AML-193 (cell line): ENCODE results near the gene NETO1.
A peak's percentile ranks its signal among the peaks of the same experiment; 100 is the strongest.

Experiments
- DNase-seq, 2 experiments: peaks; one replicate each; lab custom pipeline; 2025; lab: John Stamatoyannopoulos, UW

The NETO1 gene, protein sequence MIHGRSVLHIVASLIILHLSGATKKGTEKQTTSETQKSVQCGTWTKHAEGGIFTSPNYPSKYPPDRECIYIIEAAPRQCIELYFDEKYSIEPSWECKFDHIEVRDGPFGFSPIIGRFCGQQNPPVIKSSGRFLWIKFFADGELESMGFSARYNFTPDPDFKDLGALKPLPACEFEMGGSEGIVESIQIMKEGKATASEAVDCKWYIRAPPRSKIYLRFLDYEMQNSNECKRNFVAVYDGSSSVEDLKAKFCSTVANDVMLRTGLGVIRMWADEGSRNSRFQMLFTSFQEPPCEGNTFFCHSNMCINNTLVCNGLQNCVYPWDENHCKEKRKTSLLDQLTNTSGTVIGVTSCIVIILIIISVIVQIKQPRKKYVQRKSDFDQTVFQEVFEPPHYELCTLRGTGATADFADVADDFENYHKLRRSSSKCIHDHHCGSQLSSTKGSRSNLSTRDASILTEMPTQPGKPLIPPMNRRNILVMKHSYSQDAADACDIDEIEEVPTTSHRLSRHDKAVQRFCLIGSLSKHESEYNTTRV

GRCh38 chr18:72867746-72868584, at the start of gene NETO1:
TSS of gene NETO1 (minus strand) at chr18:72867987. CDS start at chr18:72867291, 696 bp downstream.
- no peak for DNase-seq

GRCh38 chr18:72910045-72910444, 42.3 kb upstream of the NETO1 start:
- no peak for DNase-seq

GRCh38 chr18:72908181-72908580, 40.4 kb upstream of the NETO1 start:
- no peak for DNase-seq

GRCh38 chr18:72903033-72903432, 35.2 kb upstream of the NETO1 start:
- no peak for DNase-seq

DNA sequence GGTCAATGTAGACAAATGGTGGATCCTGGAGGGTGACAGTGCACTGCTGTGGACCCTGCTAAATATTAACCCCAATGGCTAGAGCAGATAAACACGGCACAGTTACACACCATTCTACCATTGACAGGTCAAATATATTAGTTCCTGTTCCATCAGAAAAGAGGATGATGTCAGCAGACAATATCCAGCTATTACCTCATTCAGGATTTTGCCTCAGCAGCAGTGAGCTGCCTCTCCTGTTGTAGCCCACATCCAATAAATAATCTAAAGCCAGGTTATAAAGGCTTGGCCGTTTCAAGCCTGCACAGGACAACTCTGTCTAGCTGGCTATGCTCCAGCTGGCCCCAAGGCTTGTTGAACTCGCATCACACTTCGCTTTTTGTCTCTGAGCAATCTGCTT, 31.6 kb upstream of the NETO1 start:
- no peak for DNase-seq

DNA sequence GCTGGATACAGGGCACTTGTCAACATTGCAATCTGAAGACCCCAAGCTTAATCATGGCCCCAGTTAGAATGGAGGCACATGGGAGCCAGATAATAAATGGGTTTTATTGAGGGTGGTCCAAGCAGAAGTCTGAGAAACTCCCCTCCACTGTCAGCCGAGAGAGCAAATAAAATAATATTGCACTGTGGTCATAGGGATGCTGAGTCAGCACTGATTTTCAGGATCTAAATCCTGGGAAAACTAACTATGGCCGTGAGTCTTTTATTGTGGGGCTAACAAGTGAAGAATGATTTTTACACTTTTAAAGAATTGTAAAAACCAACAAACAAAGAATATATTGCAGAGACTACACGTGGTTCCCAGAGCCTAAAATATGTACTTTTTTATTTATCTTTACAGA, 31.1 kb upstream of the NETO1 start:
- no peak for DNase-seq

GRCh38 chr18:72895548-72895947, 27.8 kb upstream of the NETO1 start:
- no peak for DNase-seq

GRCh38 chr18:72878561-72878960, 10.8 kb upstream of the NETO1 start:
- DNase-seq = no peak

DNA sequence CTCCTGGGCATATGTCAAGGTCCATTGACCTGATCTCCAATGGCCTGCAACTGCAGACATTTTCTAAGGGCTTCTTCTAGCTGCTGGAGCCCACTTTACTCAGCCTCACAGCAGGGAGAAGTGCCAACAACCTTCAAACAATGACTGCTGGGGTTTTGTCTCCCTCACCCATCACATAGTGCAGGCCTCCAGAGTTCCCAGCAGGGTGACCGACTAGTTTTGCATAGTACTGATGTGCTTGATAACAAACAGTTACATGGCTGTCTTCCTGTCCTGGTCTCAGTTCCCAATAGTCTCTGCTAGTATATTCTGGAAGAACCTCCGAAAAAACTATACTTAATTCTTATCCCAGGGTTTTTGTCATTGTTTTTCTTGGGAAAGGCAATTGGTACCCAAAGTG, 10.4 kb upstream of the NETO1 start:
- DNase-seq = no peak

- peak; percentile 16 to 35 for DNase-seq
Observed at GRCh38 chr18:72871091-72871490, 3.3 kb upstream of the NETO1 start.

DNA sequence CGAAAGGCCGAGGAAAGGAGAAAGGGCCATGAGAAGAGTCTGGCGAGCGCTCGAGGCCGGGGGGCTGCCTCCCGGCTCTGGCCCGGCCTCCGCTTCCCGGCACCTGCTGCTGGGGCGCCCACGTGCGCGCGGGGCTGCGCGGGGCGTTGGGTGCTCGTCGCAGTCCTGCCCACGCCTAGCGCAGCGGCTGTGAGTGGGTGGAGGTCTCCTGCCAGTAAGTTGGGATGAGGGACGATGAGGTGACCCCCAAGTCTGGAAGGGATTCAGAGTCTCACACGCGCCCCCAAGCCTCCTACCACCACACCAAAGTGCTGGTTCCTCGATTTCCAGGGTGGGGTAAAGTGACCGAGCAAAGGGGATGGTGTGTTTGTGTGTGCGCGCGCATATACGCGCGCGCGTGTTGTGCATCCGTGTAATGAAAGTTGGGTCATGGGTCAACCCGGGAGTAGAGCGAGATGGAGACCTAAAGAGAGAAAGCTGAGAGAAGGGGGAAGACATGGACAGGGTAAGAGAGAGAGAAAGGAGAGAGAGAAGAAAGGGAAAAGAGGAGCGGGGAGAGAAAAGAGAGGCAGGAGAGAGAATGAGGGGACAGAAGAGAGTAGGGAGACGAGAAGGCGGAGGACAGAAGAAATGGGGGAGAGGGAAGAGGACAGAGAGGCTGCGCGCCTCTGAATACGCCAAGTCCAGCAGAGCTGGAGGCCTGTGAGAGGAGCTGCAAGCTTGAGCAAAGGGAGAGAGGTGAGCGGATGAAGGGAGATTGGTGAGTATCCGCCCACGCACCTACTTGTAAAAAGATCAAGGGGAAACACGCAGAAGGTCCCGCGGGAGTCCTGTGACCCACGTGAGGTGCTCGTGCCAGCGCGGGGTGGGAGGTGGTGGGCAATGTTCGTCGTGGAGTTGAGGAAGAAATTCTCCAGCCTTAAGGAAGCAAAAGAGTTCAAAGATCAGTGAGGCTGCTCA, 1.7 kb upstream of the NETO1 start:
- DNase-seq = peak; percentile 13 to 16

DNA sequence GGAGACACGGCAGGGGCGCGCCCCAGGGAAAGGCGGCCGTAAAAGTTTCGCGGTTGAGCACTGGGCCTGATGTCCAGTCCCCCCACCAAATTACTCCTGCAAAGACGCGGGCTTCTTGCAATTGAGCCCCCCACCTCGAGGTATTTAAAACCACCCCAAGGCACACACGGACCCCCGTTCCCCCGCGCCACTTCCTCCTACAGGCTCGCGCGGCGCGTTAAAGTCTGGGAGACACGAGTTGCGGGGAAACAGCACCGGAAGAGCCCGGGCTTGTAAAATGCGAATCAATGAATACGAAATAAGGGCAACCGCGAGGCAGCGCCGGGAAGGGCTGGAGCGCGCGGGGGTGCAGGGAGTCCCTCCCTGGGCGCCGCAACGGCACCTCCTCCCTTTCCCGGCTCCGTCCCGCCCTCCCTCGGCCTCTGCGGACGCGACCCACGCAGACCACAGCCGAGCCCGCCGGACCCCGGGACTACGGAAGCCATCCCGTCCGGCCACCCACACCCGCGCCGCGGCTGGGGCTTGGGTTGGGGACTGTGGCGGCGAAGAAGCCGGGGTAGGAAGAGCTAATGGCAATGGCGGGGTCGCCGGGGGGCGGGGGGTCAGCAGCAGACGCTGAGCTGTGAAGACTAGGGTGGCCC, 918 bp upstream of the NETO1 start:
- DNase-seq = peak in 1 of 2 experiments; percentile 5

DNA sequence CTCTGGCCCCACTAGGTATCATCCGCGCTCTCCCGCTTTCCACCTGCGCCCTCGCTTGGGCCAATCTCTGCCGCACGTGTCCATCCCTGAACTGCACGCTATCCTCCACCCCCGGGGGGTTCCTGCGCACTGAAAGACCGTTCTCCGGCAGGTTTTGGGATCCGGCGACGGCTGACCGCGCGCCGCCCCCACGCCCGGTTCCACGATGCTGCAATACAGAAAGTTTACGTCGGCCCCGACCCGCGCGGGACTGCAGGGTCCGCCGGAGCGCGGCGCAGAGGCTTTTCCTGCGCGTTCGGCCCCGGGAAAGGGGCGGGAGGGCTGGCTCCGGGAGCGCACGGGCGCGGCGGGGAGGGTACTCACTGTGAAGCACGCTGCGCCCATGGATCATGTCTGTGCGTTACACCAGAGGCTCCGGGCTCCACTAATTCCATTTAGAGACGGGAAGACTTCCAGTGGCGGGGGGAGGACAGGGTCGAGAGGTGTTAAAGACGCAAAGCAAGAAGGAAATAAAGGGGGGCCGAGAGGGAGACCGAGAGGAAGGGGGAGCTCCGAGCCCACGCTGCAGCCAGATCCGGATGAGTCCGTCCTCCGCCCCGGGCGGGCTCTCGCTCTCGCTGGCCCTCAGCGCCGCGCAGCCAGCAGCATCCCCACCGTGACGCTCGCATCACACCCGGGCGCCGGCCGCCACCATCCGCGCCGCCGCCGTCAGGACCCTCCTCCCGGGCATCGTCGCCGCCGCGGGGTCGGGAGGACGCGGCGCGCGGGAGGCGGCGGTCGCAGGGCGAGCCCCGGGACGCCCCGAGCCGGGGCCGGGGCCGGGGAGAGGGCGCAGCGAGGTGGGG, 664 bp downstream of the NETO1 start:
- DNase-seq = no peak

GRCh38 chr18:72866442-72866900, 1.3 kb downstream of the NETO1 start:
- no peak for DNase-seq

GRCh38 chr18:72863754-72864153, 4.0 kb downstream of the NETO1 start:
- no peak for DNase-seq

GRCh38 chr18:72859088-72859487, 8.7 kb downstream of the NETO1 start:
- DNase-seq = no peak

- no peak for DNase-seq
Observed at GRCh38 chr18:72849671-72850070, 18.1 kb downstream of the NETO1 start.

DNA sequence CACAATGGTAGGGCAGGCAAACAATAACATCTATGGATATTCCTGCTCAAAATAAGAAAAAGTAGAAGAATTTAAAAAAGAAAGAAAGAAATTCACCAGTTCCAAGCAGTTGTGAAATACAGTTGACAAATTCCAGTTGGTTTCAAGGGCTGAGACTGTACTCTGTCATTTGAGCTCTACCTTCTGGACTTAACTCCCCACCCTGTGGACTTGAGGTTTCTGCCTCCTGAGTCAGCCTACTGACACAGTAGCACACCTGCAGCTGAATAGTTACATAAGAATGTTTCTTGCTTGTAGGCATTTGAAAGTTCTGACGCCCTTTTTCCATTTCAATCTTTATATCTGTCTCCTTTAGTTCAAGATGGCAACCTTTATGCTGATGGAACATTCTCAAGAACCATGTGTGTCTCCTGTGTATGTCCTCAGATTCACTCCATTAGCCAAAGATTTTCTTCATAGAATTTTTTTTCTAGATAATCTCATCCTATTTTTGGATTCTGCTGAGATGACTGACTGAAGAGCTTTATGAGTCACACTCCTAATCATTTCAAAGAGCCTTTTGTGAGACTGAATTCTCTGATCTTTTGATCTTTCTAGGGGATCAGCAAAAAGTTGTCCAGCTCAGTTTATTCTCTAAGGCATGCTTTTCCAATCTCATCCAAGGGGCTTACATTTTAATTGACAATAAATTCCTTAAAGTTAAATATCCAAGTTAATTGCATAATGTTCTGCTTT, 19.1 kb downstream of the NETO1 start:
- DNase-seq = no peak

- DNase-seq = no peak
Observed at GRCh38 chr18:72847771-72848170, 20.0 kb downstream of the NETO1 start.
